NCI-H2227 treated with DMSO at 0.1 percent for 48 hours (cell line): ENCODE measurements around the gene GTF2H3.

ENCODE experiments used
- DNase-seq: peaks from one replicate; lab custom pipeline; 2025; lab: John Stamatoyannopoulos, UW

Gene GTF2H3

DNA sequence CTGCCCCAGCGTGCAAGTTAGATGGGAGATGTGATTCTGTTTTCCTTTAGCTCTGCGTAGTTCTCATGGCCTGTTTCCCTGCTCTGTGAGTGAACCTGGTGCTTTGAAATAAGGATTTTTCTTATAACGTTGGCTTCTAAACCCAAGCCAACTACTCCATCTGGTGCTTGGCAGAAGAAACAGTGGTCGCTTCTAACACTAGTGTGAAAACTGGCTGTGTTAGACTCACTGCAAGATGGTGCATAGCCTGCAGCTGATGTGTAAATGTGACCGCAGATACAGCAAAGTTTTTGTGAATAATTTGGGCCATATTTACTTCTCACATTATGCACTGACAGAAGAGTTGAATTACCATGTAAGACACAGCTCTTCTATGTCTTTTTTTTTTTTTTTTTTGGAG is 12.2 kb downstream of the GTF2H3 start:
- DNase-seq: no peak

DNA sequence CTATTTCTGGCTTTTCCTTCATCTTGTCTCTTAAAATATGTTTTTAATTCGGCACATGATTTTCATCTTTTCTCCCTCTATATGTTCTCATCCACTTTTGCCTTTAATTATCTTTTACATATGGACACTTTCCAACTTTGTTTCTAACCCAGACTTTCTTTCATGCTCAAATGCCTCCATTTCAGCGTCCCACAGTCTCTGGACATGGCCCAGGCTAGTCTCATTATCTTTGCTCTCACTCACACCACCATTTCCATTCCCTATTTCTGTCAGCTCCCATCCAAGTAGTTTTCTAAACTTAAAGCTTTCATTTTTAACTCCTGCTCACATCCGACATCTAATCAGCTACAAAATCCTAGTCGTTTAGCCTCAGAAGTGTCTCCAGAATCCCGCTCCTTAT is 14.8 kb downstream of the GTF2H3 start:
- no peak for DNase-seq

DNA sequence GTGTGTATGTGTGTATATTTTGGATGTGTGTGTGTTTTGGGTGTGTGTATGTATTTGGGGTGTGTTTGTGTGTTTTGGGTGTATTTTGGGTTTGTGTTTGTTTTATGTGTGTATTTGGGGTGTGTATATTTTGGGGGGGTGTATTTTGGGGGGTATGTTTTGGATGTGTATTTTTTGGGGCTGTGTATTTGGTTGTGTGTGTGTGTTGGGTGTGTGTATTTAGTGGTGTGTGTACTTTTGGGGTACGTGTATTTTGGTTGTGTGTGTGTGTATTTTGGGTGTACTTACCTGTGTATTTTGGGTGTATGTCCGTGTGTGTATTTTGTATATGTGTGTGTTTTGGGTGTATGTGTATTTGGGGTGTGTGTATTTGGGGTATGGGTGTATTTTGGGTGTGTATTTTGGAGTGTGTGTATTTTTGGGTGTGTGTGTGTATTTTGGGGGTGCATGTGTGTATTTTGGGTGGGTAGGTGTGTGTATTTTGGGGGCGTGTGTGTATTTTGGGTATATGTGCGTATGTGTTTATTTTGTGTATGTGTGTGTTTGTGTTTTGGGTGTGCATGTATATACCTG is 20.6 kb downstream of the GTF2H3 start:
- no peak for DNase-seq

DNA sequence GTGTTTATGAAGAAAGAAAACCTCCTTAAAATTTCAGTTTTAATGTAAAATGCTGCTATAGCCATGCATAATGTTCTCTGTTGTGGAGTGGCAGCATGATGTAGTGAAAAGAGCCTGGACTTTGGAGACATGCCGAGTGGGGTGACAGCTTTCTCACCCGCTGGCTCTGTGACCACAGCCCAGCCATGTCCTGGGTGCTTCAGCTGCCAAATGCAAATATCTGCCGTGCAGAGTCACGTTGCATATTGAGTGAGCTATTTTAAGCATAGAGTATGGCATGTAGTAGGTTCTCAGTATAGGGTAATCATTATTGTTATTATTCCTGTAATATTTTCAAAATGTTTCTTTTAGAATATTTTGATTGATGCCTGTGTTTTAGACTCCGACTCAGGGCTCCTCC is 21.8 kb downstream of the GTF2H3 start:
- DNase-seq: no peak

DNA sequence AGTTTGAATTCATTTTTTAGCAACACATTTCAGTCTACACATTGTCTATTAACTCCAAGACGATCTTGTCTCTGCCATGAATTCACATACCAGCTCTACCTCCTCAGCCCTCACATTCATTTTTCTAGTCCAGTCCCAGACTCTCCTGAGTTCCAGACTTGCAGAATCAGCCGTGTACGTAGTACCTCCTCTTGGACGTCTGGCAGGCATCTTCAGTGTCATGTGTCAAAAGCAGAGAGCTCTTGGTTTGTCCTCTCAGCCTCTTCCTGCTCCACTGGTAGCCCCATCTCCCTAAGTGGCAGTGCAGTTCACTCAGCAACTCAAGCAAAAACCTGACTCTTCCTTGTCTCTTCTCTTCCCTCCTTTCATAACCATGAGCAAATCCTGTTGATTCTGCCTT is 22.8 kb downstream of the GTF2H3 start:
- DNase-seq: no peak

DNA sequence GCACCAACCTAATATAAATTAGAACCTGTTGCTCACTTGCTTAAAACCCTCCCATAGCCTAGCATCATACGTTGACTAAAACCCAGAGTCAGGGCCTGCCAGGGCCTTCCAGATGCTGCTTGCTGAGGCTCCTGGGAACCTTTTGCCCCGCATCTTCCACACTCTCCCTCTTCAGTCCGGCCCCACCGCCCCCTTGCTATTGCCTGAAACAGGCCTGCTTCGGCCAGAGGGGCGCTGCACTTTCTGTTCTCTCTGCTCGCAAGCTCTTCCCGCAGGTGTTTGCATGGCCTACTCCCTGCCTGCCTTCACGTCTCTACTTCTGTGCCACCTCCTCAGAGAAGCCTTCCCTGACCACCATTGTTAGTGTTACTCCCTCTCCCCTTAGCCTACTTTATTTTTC is 23.6 kb downstream of the GTF2H3 start:
- DNase-seq: no peak

DNA sequence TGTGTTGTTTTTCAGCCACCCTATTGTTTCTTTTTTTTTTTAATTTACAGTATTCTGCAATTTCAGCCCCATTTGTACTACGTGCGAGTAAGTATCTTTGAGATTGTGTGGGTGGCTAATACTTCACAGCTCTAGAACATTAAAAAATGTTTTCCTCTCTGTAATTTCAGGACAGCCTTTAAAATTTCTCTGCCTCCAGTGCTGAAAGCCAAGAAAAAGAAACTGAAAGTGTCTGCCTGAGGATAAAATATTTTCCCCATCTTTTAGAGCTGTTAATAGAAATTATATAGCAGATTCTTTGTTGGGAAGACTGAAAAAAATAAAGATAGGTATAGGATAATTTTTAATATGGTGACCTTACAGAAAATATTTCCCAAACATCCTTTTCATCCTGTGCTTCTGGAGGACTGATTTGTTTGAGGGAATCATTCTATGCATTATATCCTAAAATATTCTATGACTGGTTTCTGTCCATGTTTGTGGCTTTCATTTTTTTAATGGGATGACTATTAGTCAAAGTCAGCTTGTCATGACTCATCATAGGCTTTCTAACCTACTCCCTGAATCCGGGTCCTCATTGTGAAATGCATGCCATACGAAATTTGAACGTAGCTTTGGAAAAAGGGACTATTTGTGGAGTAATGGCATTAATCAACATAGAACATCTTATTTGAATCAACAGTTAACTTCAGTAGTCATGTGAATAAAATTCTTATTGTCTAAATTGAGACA is 26.5 kb downstream of the GTF2H3 start:
- DNase-seq: no peak

DNA sequence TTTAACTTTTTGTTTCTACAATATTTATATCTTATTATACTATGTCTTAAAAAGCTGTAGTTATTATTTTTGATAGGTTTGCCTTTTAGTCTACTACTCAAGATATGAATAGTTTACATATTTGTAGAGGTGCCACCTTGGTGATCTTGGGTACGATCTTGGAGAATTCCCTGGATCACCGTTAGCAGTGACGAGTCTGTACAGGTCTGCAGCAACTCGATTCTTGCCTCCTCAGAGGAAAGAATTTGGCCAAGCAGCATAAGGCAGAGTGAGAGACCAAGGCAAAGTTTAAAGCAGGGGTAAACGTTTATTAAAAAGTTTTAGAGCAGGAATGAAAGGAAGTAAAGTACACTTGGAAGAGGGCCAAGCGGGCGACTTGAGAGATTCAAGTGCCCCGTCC is 34.1 kb downstream of the GTF2H3 start:
- no peak for DNase-seq

DNA sequence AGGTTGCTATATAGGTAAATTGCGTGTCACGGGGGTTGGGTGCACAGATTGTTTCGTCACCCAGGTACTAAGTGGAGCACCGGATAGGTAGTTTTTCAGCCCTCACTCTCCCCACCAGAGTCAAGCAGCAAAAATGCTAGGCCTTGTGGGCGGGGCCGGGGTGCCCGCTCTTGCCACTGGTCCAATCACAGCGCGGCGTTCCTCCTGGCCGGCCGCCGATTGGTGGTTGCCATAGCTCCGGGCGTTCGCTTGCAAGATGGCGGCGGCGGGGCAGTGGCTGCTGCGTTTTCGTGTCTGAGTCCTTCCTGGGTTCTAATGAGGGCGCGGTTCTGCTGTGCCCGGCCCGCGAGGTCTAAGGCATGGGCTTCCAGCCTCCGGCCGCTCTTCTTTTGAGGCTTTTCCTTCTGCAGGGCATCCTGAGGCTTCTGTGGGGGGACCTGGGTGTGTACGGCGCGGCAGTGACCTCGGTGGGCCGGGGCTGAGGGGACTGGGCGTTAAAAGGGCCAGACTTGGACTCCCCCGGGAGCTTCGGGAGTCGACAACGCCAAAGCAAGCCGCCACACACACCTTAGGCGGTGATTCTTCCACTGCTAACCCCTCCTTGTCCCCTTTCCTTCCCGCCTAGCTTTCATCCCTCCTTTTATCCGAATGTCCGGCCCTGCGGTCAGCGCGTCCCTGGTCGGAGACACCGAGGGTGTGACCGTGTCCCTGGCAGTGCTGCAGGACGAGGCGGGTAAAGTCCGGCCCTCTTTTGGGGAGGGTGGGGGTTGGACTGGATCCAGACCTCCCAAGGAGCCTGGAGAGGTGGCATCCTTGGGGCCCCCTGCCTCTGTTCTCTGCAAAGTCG is 37.5 kb downstream of the GTF2H3 start, which contains the start of gene TCTN2:
Gene TCTN2, plus strand, starts transcription at position 232 of the 847 bp plus-strand sequence. Its CDS starts 128 bp downstream, at position 360.
- peak; percentile 93 for DNase-seq

DNA sequence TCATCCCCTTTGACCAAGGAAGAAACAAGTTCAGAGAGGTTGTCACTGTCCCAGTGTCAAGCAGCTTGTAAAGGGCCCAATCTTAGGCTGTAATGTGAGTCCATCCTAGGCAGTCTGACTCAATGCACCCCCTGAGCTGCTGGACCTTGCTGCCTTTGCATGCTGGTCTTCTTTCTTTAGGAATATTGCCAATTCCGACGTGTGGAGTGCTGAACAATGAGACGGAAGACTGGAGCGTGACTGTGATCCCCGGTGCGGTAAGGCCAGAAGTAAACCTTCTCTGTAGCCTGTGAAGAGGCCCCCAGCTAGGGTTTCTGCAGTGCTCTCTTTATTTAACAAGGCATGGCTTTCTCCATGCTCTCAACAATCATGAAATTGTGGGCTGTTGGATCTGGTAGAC is 38.2 kb downstream of the GTF2H3 start:
- DNase-seq: no peak

DNA sequence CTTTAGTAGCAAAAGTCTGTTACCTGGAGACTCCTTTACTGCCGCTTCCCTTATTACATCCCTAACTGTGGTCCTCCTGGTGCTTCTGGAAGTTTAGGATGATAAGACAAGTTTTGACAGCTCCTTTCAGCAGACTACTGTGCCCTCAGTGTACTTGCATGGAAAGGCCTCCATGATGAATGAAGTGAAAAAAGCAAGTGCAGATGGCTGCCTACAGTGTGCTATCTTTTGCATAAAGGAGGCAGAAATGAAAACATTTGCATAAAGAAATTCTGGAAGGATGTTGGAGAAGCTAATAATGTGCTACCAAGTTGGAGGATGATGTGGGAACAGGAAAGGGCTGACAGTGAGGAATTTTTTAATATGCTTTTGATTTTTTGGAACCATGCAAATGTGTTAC is 41.8 kb downstream of the GTF2H3 start:
- no peak for DNase-seq

DNA sequence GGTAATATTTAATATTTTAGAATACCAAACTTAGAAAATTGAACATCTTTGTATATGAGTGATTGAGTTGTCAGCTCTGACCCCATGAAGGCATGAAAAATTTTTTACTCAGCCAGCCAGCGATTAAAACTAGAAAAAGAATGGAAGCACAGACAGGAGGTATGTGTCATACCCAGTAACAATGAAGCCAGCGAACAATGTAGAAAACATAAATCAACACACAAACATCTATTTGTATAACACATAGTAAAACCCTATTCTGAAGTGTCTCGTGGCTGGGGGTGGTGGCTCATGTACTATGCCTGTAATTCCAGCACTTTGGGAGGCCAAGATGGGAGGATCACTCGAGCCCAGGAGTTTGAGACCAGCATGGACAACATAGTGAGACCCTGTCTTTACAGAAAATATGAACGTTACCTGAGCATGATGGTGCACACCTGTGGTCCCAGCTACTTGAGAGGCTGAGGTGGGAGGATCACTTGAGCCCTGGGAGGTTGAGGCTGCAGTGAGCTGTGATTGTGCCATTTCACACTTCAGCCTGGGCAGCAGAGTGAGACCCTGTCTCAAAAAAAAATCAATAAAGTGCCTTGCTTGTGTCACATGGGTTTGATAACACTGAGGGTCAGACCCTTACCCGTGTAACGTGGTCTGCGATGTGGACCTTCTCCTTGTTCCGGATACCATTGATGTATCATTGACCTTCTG is 43.1 kb downstream of the GTF2H3 start:
- no peak for DNase-seq

DNA sequence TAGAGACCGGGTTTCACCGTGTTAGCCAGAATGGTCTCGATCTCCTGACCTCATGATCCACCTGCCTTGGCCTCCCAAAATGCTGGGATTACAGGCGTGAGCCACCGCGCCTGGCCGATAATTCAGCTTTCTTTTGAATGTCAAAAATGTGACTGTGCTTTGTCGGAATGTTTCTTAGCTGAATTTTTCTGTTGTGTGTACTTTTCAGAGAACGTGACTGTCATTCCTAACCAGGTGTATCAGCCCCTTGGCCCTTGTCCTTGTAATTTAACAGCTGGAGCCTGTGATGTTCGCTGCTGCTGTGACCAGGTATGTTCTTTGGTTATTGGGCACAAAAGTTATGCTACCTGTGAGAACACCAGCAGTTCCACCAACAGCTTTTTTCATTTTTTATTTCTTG is 45.4 kb downstream of the GTF2H3 start:
- DNase-seq: no peak

DNA sequence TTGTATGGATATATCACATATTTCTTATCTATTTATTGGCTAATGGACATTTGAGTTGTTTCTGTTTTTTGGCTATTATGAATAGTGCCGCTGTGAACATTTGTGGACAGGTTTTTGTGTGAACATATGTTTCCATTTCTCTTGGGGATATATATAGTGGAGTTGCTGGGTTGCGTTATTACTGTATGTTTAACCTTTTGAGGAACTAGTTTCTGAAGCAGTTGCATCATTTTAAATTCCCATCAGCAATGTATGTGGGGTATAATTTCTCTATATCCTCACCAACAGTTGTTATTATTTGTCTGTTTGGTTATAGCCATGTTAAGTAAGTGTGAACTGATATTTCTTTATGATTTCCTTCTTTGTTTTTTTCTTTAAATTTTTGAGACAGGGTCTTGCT is 48.0 kb downstream of the GTF2H3 start:
- no peak for DNase-seq

DNA sequence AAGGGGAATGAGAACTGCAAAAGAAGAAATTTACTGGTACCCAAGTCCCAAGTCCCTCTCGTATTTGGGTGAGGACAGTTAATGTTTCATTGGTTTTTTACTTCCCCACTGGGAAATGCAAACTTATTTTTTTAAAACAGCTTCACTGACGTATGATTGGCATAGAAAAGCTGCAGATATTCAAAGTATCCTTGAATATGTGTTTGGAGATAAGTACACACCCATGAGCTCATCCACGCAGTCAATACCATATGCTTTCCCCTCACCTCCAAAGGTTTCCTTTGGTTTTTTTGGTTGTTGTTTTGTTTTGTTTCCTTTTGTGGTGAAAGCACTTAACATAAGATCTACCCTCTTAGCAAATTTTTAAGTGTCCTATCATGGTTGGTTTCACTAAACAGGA is 50.3 kb downstream of the GTF2H3 start:
- no peak for DNase-seq

DNA sequence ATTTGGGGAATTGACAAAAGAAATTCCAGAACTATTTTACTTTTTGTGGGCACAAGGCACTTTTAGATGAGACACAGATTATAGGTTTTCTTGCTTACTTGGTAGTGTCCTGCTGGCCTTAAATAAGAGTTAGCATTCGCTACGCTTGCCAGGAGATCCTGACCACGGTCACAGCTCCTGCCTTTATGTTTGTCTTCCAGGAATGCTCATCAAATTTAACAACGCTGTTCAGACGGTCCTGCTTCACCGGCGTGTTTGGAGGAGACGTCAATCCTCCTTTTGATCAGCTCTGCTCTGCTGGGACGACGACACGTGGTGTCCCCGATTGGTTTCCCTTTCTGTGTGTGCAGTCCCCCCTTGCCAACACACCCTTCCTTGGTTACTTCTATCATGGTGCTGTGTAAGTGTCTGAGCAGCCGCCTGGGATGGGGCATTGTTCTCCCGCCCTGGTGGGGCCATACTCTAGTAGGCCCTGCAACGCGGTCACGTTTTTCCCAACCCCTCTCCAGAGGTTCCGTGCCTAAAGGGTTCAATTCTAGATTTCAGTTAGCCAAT is 53.1 kb downstream of the GTF2H3 start:
- no peak for DNase-seq

DNA sequence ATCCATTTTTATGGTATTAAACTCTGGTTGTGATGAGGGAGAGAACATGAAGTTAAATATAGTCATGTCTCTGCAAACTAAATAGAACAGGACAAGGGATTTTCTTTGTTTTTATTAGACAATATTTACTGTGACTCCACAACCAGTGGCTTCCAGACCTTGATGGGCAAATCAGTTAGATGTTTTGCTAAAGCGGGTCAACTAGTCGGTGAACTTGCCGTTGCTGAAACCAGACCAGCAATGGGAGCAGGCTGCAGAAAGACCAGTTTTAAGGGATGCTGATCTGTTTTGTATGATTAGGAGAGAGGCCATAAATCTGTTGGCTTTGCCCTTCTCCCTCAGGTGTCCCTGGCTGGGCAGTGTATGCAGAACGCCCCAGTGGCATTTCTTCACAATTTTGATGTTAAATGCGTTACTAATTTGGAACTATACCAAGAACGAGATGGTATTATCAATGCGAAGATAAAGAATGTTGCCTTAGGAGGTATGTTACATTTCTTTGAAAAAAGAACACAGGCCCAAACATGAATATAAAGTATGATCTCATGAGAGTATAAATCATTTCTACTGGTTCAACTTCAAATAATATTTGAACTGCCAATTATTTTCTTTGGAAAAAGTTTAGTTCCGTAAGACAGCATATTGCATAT is 56.7 kb downstream of the GTF2H3 start:
- no peak for DNase-seq

DNA sequence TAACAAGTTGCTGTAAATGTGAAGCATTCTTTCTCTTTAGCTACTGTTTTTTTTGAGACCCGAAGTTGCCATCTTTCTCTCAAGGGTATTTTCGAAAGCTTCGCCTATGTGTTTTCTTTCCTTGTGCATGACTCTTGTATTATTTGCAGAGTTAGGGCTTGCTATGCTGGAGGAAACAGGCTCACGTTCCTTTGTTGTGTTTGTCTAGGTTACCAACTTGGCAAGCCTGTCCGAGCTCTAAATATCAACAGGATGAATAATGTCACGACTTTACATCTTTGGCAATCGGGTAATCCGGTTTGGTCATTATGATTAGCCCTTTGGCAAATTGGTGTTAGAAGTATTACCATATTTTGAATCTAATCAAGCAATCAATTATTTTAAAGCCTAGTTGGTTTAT is 62.6 kb downstream of the GTF2H3 start:
- DNase-seq: no peak

DNA sequence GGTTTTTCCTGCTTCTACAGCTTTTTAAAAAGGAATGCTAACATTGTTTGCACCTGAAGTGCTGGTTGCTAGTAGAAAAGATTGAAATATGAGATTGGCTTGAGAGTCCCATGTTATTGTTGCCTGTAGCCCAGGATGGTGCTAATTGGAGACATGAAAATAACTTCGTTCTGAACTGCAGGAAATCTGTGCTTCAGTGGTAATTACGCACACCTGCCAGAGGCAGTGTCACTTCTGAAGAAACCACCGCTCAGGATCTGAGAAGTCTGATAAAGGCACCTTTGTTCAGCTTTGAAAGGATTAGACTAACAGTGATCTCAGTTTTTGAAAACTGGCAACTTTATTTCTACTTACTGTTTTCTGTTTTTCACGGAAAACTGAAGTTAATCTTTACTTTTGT is 63.0 kb downstream of the GTF2H3 start:
- no peak for DNase-seq

DNA sequence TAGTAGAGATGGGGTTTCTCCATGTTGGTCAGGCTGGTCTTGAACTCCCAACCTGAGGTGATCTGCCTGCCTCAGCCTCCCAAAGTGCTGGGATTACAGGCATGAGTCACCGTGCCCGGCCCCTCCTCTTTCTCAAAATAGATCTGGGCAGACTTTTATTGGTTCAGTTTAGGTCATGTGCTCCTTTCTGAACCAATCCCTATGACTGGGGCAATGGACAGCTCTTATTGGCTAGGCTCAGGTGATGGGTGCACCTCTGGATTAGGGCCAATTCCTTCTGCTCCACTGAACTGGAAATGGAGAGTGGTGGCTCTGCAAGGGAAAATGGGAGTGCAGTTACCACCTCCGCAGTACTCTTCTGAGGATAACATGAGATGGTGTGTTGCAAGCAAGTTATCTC is 72.3 kb downstream of the GTF2H3 start:
- no peak for DNase-seq

DNA sequence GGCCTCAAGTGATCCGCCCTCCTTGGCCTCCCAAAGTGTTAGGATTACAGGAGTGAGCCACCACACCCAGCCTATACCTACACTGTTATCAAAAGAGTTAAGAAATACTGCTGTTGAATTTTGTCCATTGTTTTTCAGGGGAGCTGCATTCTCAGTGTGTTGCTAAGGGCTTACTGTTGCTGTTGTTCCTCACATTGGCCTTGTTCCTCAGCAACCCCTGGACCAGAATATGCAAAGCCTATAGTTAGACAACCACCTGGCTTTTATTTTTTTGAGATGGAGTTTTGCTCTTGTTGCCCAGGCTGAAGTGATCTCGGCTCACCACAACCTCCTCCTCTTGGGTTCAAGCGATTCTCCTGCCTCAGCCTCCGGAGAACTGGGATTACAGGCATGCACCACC is 73.8 kb downstream of the GTF2H3 start:
- DNase-seq: no peak
